ENCODE results near the gene EDN2. TPM values are rescaled to one million over a fixed set of nuclear protein-coding genes. Genes with fewer than 3 reads are reported as not detected.

EDN2 gene
- total RNA-seq, 4 donors from 2014 or later, result 0.50 to 1.1 TPM; not detected in 2

DNA sequence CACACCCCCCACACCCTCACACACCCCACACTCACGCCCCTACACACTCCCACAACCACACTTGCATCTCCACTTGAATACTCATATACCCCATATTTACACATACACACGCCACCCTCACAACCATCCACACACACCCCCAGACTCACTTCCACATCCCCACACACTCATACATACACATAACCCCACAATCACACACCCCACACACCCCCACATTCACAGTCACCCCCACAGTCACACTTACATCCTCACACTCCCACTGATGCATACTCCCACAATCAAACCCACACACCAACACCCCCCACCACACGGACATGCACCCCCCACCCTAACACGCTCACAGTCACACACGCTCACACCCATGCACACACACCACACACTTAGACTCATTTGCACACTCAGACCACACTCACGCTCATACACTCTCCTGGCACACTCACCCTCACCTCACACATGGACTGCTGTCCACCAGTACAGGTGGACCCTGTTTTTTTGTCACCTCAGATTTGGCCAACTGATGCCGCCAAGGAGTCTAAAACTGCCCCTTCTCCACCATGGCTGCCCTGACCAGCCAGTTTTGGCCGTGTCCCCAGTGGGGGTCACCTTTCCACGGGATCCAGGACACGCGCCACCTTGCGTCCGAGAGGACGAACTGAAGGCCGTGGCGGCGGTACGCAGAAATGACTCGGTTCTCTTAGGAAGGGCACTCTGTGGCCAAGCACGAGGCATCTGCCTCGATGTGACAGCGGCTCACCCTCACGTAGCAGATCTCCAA, 45.3 kb upstream of the EDN2 start:
- ATAC-seq, result no peak
- Histone ChIP-seq H3K27ac (no peak overlapping the region), H3K36me3 (no peaks in the 10 kb centered on the region), H3K9me3 (no peaks in the 10 kb centered on the region), H3K4me1 (no peaks in the 10 kb centered on the region), H3K27me3 (no peaks in the 10 kb centered on the region), H3K4me3 (no peak overlapping the region)
- no peak for TF ChIP-seq POLR2A (IDR thresholded peaks at IDR 0.05)
- TF ChIP-seq, protein P1, sequence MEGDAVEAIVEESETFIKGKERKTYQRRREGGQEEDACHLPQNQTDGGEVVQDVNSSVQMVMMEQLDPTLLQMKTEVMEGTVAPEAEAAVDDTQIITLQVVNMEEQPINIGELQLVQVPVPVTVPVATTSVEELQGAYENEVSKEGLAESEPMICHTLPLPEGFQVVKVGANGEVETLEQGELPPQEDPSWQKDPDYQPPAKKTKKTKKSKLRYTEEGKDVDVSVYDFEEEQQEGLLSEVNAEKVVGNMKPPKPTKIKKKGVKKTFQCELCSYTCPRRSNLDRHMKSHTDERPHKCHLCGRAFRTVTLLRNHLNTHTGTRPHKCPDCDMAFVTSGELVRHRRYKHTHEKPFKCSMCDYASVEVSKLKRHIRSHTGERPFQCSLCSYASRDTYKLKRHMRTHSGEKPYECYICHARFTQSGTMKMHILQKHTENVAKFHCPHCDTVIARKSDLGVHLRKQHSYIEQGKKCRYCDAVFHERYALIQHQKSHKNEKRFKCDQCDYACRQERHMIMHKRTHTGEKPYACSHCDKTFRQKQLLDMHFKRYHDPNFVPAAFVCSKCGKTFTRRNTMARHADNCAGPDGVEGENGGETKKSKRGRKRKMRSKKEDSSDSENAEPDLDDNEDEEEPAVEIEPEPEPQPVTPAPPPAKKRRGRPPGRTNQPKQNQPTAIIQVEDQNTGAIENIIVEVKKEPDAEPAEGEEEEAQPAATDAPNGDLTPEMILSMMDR (IDR thresholded peaks at IDR 0.05), result no peak
- TF ChIP-seq EP300 (IDR thresholded peaks at IDR 0.05), result no peak
- 73 to 87% methylated on average over 8 to 15 of the region's 23 CpGs for WGBS, 2 donors (ENCODE audit: low coverage in 1 of 2)

DNA sequence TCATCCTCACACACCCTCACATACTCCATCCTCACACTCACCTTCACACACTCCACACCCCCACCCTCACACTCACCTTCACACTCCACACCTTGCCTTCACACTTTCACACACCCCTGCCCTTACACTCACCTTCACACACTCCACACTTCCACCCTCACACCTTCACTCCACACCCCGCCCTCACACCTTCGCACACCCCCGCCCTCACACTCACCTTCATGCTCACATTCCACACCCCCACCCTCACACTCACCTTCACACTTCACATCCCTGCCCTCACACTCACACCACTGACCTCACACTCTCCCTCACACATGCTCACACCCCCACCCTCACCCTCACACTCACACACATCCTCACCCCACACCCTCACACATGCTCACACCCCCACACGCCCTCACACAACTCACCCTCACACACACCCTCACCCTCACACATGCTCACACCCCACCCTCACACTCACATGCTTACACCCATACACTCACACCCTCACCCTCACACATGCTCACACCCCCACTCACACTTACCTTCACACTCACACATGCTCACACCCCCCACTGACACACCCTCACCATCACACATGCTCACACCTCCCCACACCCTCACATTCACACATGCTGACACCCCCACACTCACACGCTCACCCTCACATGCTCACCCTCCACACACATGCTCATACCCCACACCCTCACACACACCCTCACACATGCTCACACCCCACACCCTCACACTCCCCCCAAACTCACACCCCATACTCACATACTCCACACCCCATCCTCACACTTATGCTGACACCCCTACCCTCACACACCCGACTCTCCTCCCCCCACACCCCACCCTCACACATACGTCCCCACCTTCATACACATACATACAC, 44.5 kb upstream of the EDN2 start:
- H3K4me1 ChIP-seq, result no peaks in the 10 kb centered on the region
- no peak for ATAC-seq
- H3K27ac ChIP-seq, result no peak overlapping the region
- H3K36me3 ChIP-seq, result no peaks in the 10 kb centered on the region
- H3K4me3 ChIP-seq, result no peak overlapping the region
- TF ChIP-seq, protein P1 (IDR thresholded peaks at IDR 0.05), result no peak
- no peak for TF ChIP-seq POLR2A (IDR thresholded peaks at IDR 0.05)
- no peak for TF ChIP-seq POLR2AphosphoS5 (IDR thresholded peaks at IDR 0.05)
- no peak for TF ChIP-seq EP300 (IDR thresholded peaks at IDR 0.05)
- no peaks in the 10 kb centered on the region for H3K9me3 ChIP-seq
- no peaks in the 10 kb centered on the region for H3K27me3 ChIP-seq
- WGBS, 2 donors (ENCODE audit: low coverage in 1 of 2), result 66 to 72% methylated on average over 4 to 7 of the region's 7 CpGs

GRCh38 chr1:41528106-41528505, 43.6 kb upstream of the EDN2 start:
- no peaks in the 10 kb centered on the region for H3K9me3 ChIP-seq
- no peaks in the 10 kb centered on the region for H3K27me3 ChIP-seq
- ATAC-seq, result no peak
- no peaks in the 10 kb centered on the region for H3K4me1 ChIP-seq
- TF ChIP-seq EP300 (IDR thresholded peaks at IDR 0.05) (no peak), POLR2AphosphoS5 (IDR thresholded peaks at IDR 0.05) (no peak), POLR2A (IDR thresholded peaks at IDR 0.05) (no peak)
- TF ChIP-seq, protein P1 (IDR thresholded peaks at IDR 0.05), result no peak
- no peaks in the 10 kb centered on the region for H3K36me3 ChIP-seq
- no peak overlapping the region for H3K4me3 ChIP-seq
- H3K27ac ChIP-seq, result no peak overlapping the region
- 97 to 100% methylated on average over 1 to 3 of the region's 3 CpGs for WGBS, 2 donors (ENCODE audit: low coverage in 1 of 2)

DNA sequence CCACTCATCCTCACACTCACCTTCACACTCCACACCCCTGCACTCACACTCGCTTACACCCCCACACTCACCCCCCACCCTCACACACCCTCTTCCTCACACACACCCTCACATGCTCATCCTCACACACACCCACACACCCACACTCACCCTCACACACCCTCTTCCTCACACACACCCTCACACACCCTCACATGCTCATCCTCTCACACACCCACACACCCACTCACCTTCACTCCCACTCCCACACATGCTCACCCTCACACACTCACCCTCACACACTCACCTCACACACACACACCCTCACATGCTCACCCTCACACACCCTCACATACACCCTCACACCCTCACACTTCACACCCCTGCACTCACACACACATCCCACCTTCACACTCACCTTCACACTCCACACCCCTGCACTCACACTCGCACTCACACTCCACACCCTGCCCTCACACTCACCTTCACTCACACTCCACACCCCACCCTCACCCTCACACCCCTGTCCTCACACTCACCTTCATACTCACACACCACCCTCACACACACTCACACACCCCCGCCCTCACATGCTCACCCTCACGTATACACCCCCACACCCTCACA, 42.6 kb upstream of the EDN2 start:
- ATAC-seq, result no peak

More for the DNA sequence above, 42.6 kb upstream of the EDN2 start:
- no peaks in the 10 kb centered on the region for H3K4me1 ChIP-seq
- whole genome bisulfite sequencing, 2 donors (ENCODE audit: low coverage in 1 of 2), result 87 to 100% methylated on average over 1 to 4 of the region's 4 CpGs
- no peaks in the 10 kb centered on the region for H3K27me3 ChIP-seq
- TF ChIP-seq EP300 (IDR thresholded peaks at IDR 0.05) (no peak), POLR2A (IDR thresholded peaks at IDR 0.05) (no peak), POLR2AphosphoS5 (IDR thresholded peaks at IDR 0.05) (no peak)
- TF ChIP-seq, protein P1 (IDR thresholded peaks at IDR 0.05), result no peak
- no peak overlapping the region for H3K27ac ChIP-seq
- H3K36me3 ChIP-seq, result no peaks in the 10 kb centered on the region
- no peaks in the 10 kb centered on the region for H3K9me3 ChIP-seq
- H3K4me3 ChIP-seq, result no peak overlapping the region

Data from gastroesophageal sphincter (tissue), 4 donors.